DND-41 (cell line): ENCODE data around the gene PCDH19.

Experiments
- CTCF ChIP-seq: IDR thresholded peaks from 2 replicates; pipeline ENCODE4 v1.5.1; 2012; ENCODE audit warnings: borderline replicate concordance, low read length, moderate library complexity, mild to moderate bottlenecking; ENCODE audit not compliant: poor library complexity, severe bottlenecking; ENCODE audit errors: extremely low read depth
- EZH2 ChIP-seq: IDR thresholded peaks from 3 replicates; pipeline ENCODE4 v1.6.1; 2012; ENCODE audit warnings: borderline replicate concordance, low read depth, mild to moderate bottlenecking, moderate library complexity, low read length, inconsistent platforms; ENCODE audit not compliant: severe bottlenecking

- TF ChIP-seq CTCF (no peak), EZH2 (no peak)
Observed at GRCh38 chrX:100377826-100378225, 32.2 kb downstream of the PCDH19 start.
